Endothelial cell of umbilical vein (primary cell): Measurements from ENCODE around the gene EED.

ENCODE experiments used
- EZH2 ChIP-seq: IDR thresholded peaks from 2 replicates; pipeline ENCODE4 v1.6.1; 2012; ENCODE audit warnings: borderline replicate concordance, low read depth, mild to moderate bottlenecking, moderate library complexity, low read length, inconsistent platforms; ENCODE audit not compliant: severe bottlenecking
- FOS ChIP-seq: IDR thresholded peaks from 2 replicates; pipeline ENCODE4 v1.6.1; 2011; ENCODE audit warnings: mild to moderate bottlenecking, low read length, moderate library complexity, borderline replicate concordance; ENCODE audit not compliant: insufficient read depth
- JUN ChIP-seq: IDR thresholded peaks from 2 replicates; pipeline ENCODE4 v1.6.1; 2011; ENCODE audit warnings: borderline replicate concordance, low read depth; ENCODE audit not compliant: insufficient read length, insufficient read depth
- MAX ChIP-seq: IDR thresholded peaks from 2 replicates; pipeline ENCODE4 v1.6.1; 2011; ENCODE audit not compliant: insufficient read depth, insufficient read length
- MYC ChIP-seq: IDR thresholded peaks from one replicate; pipeline ENCODE4 v1.6.1; 2011; ENCODE audit warnings: mild to moderate bottlenecking, low read depth, low read length
- POLR2A ChIP-seq: IDR thresholded peaks from 2 replicates; pipeline ENCODE4 v1.6.1; 2012; ENCODE audit warnings: low read depth, mild to moderate bottlenecking, control low read depth, low read length
- POLR2AphosphoS5 ChIP-seq: IDR thresholded peaks from 2 replicates; pipeline ENCODE4 v1.6.1; 2012; ENCODE audit warnings: low read depth, mild to moderate bottlenecking, control low read depth, low read length, moderate library complexity; ENCODE audit not compliant: insufficient read depth
- TF ChIP-seq, protein P1 (sequence below), 2 donors: IDR thresholded peaks; 1 replicate in 1 of 2; 2 replicates in 1 of 2; pipeline ENCODE4 v1.5.1; 2011; ENCODE audit warnings: low read length in 2 of 2, mild to moderate bottlenecking in 2 of 2, moderate library complexity in 2 of 2, control low read depth in 1 of 2, inconsistent platforms in 1 of 2, low read depth in 1 of 2; ENCODE audit not compliant: insufficient read depth in 1 of 2; ENCODE audit errors: extremely low read depth in 1 of 2

DNA sequence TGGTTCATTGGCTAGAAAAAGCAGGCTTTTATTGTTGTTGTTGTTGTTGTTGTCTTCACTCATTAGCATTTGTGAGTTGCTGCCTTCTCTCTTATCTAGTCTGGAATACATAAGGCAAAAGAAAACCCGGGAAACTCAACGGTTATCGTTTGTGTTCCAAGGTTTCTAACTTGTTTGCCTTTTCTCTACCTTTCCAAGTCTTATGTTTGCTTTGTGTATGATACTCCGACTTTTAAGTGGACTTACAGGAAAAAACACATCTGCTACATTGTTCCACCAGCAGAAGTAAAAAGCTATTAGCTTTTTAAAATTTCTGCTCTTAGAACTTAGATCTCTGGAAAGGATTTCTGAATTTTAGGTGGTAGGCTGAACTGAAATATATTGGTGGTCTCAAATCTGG lies 30.4 kb downstream of the EED start:
- TF ChIP-seq, protein P1, sequence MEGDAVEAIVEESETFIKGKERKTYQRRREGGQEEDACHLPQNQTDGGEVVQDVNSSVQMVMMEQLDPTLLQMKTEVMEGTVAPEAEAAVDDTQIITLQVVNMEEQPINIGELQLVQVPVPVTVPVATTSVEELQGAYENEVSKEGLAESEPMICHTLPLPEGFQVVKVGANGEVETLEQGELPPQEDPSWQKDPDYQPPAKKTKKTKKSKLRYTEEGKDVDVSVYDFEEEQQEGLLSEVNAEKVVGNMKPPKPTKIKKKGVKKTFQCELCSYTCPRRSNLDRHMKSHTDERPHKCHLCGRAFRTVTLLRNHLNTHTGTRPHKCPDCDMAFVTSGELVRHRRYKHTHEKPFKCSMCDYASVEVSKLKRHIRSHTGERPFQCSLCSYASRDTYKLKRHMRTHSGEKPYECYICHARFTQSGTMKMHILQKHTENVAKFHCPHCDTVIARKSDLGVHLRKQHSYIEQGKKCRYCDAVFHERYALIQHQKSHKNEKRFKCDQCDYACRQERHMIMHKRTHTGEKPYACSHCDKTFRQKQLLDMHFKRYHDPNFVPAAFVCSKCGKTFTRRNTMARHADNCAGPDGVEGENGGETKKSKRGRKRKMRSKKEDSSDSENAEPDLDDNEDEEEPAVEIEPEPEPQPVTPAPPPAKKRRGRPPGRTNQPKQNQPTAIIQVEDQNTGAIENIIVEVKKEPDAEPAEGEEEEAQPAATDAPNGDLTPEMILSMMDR (IDR thresholded peaks at IDR 0.05; ENCODE audit: extremely low read depth in 1 of 2, insufficient read depth in 1 of 2, low read depth in 1 of 2, low read length in 2 of 2): no peak
- TF ChIP-seq POLR2A (no peak), MYC (no peak), POLR2AphosphoS5 (no peak), EZH2 (no peak), FOS (no peak), MAX (no peak), JUN (no peak)
